ENCODE measurements around the gene NLN. TPM values are rescaled to one million over a fixed set of nuclear protein-coding genes. Genes with fewer than 3 reads are reported as not detected.

The NLN gene
- total RNA-seq, 3 donors from 2014 or later, result 13.3 to 23.6 (median 22.2) TPM

DNA sequence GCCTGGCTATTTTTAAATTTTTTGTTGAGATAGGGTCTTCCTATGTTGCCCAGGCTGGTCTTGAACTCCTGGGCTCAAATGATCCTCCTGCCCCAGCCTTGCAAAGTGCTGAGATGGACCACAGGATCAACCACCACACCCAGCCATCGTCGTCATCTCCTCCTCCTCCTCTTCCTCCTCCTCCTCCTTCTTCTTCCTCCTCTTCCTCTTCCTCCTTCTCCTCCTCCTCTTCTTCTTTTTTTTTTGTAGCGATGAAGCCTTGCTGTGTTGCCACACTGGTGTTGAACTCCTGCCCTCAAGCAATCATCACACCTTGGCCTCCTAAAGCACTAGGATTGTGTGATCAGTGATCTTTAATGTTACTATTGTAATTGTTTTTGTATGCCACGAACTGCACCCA, 155.0 kb downstream of the NLN start:
- H3K9me3 ChIP-seq, result no peaks in the 10 kb centered on the region
- DNase-seq, result no peak
- ATAC-seq, result no peak
- no peak overlapping the region for H3K4me3 ChIP-seq
- TF ChIP-seq, protein P1, sequence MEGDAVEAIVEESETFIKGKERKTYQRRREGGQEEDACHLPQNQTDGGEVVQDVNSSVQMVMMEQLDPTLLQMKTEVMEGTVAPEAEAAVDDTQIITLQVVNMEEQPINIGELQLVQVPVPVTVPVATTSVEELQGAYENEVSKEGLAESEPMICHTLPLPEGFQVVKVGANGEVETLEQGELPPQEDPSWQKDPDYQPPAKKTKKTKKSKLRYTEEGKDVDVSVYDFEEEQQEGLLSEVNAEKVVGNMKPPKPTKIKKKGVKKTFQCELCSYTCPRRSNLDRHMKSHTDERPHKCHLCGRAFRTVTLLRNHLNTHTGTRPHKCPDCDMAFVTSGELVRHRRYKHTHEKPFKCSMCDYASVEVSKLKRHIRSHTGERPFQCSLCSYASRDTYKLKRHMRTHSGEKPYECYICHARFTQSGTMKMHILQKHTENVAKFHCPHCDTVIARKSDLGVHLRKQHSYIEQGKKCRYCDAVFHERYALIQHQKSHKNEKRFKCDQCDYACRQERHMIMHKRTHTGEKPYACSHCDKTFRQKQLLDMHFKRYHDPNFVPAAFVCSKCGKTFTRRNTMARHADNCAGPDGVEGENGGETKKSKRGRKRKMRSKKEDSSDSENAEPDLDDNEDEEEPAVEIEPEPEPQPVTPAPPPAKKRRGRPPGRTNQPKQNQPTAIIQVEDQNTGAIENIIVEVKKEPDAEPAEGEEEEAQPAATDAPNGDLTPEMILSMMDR (IDR thresholded peaks at IDR 0.05), result no peak
- intact Hi-C loops (cut with DNase I, micrococcal nuclease), result no loop called here
- H3K36me3 ChIP-seq (ENCODE audit: low read depth), result no peaks in the 10 kb centered on the region
- no peaks in the 10 kb centered on the region for H3K4me1 ChIP-seq (ENCODE audit: low read depth)

Other genes with a start within 250 kb of the NLN start
- gene ADAMTS6, start 240.3 kb upstream of the NLN start, total RNA-seq, result 1 to 10 TPM in 2 of 3 donors, under 1 TPM in 1; 0.69 to 3.6 (median 1.4) TPM
- 10 to 100 TPM in 1 of 3 donors, 1 to 10 TPM in 2; 5.5 to 20.5 (median 7.4) TPM for gene CENPK, start 159.0 kb upstream of the NLN start, total RNA-seq
- 10 to 100 TPM; 25.6 to 38.7 (median 37.8) TPM for gene PPWD1, start 158.9 kb upstream of the NLN start, total RNA-seq
- 10 to 100 TPM in 1 of 3 donors, 1 to 10 TPM in 2; 5.5 to 22.8 (median 8.5) TPM for gene TRIM23, start 97.9 kb upstream of the NLN start, total RNA-seq
- 1 to 10 TPM; 2.8 to 3.6 (median 3.4) TPM for gene SHLD3, start 97.2 kb upstream of the NLN start, total RNA-seq
- 10 to 100 TPM; 16.5 to 31.9 (median 19.0) TPM for gene TRAPPC13, start 97.2 kb upstream of the NLN start, total RNA-seq
- gene SGTB, start 96 bp upstream of the NLN start, total RNA-seq, result 1 to 10 TPM; 1.9 to 8.8 (median 5.8) TPM
- gene ERBIN, start 204.4 kb downstream of the NLN start, total RNA-seq, result 100 to 1,000 TPM; 123 to 157 (median 129) TPM

All from mucosa of descending colon (tissue), 3 donors.